ENCODE measurements around the gene RBCK1. TPM values are rescaled to one million over a fixed set of nuclear protein-coding genes. Genes with fewer than 3 reads are reported as not detected.
A peak's percentile ranks its signal among the peaks of the same experiment; 100 is the strongest.

The RBCK1 gene
- total RNA-seq, 1 experiment from 2014 or later, result 46.8 TPM

- Histone ChIP-seq H3K23me2 (ENCODE audit: insufficient read length, low read depth, low read length, poor library complexity, severe bottlenecking) (peaks cover 12% of the 10 kb centered on the region), H3K9ac (ENCODE audit: extremely low read depth, insufficient read length, low read length) (peak overlapping the region; percentile 35), H2AFZ (ENCODE audit: low read length) (no peak overlapping the region), H3K56ac (ENCODE audit: insufficient read length, low read depth, low read length) (no peak overlapping the region), H4K8ac (replicated peaks; ENCODE audit: insufficient read length, low read depth, low read length) (no peak overlapping the region), H3K4me2 (ENCODE audit: insufficient read depth, insufficient read length, low read length) (peak overlapping the region; percentile 67), H4K20me1 (ENCODE audit: control insufficient read depth, insufficient read depth, insufficient read length) (no peaks in the 10 kb centered on the region), H3K23ac (ENCODE audit: insufficient read length, low read depth, low read length) (no peak overlapping the region), H2BK5ac (ENCODE audit: insufficient read length, low read length) (no peak overlapping the region), H3K27me3 (ENCODE audit: insufficient read depth, low read length) (no peaks in the 10 kb centered on the region), H3K79me2 (ENCODE audit: insufficient read depth, low read length) (peaks cover 2% of the 10 kb centered on the region; the same call in 1 of the 2 replicates), H3K4ac (ENCODE audit: low read depth, low read length) (no peak overlapping the region), H3K14ac (ENCODE audit: insufficient read depth, low read length) (peak overlapping the region; percentile 80), H4K91ac (ENCODE audit: insufficient read length, low read depth, low read length) (no peak overlapping the region), H2AK5ac (ENCODE audit: insufficient read length, low read length) (no peak overlapping the region), H3K79me1 (ENCODE audit: insufficient read depth, low read depth, low read length, poor library complexity, severe bottlenecking) (no peaks in the 10 kb centered on the region), H2BK15ac (ENCODE audit: low read depth, low read length) (no peak overlapping the region), H3K9me3 (ENCODE audit: control insufficient read depth, low read depth, low read length) (no peaks in the 10 kb centered on the region), H3T11ph (ENCODE audit: low read length) (no peak overlapping the region), H4K5ac (ENCODE audit: insufficient read length, low read depth, low read length) (no peak overlapping the region), H3K18ac (ENCODE audit: insufficient read length, low read depth, low read length) (peak overlapping the region; percentile 80), H3K27ac (ENCODE audit: insufficient read length, low read depth, low read length) (no peak overlapping the region), H3K4me1 (ENCODE audit: insufficient read depth, low read length) (no peaks in the 10 kb centered on the region; the same call in 1 of the 2 replicates), H2BK20ac (ENCODE audit: low read depth, low read length, poor library complexity, severe bottlenecking) (no peak overlapping the region), H2BK12ac (ENCODE audit: insufficient read length, low read depth, low read length) (no peak overlapping the region), H2BK120ac (ENCODE audit: low read depth, low read length, poor library complexity, severe bottlenecking) (peak overlapping the region; percentile 67)
- no CpG with 5 or more reads among the region's 93 CpGs for WGBS (ENCODE audit: extremely low coverage, insufficient read length, low lambda C conversion rate)
- H3K36me3 Mint-ChIP-seq (ENCODE audit: insufficient read depth in 1 of 3, low read depth in 3 of 3), result peaks cover 0 to 4% (median 0%) of the 10 kb centered on the region in 3 experiments; a peak in 2 of 7 replicates
- H3K9me3 Mint-ChIP-seq, result no peaks in the 10 kb centered on the region
- no peak overlapping the region for H3K27ac Mint-ChIP-seq
- peak; percentile 78 for DNase-seq
- H3K4me3 Mint-ChIP-seq, result peak overlapping the region; percentile 73 to 85
- peaks cover 4% of the 10 kb centered on the region for H3K27me3 Mint-ChIP-seq (ENCODE audit: low read depth)
- H3K4me1 Mint-ChIP-seq, result peaks cover 6 to 12% of the 10 kb centered on the region in 2 experiments; a peak in 3 of 4 replicates
- TF ChIP-seq CTCF (conservative IDR thresholded peaks at IDR 0.05), result peak; percentile 28; the same call in 1 of the 3 replicates
Measured at GRCh38 chr20:380763-381580, 27.1 kb upstream of the RBCK1 start.

All from H9 (cell line).